Hepatocyte (in vitro differentiated cells): ENCODE results near the gene MTA3. TPM values are rescaled to one million over a fixed set of nuclear protein-coding genes. Genes with fewer than 3 reads are reported as not detected.

Source experiments
- DNase-seq: peaks from one replicate; pipeline ENCODE4 v3.0.0-alpha.2; 2016; ENCODE audit warnings: low spot score
- H2AFZ ChIP-seq: fragments of 200-600 bp; sonication (generic); 2 replicates; pipeline ENCODE4 v1.6.0; 2016; ENCODE audit warnings: antibody characterized with exemption, mild to moderate bottlenecking
- H3K27ac ChIP-seq: fragments of 200-600 bp; sonication (generic); 2 replicates; pipeline ENCODE4 v1.5.1; 2016; ENCODE audit warnings: mild to moderate bottlenecking
- H3K27me3 ChIP-seq: fragments of 200-600 bp; sonication (generic); 2 replicates; pipeline ENCODE4 v1.6.1; 2016
- H3K36me3 ChIP-seq: fragments of 200-600 bp; sonication (generic); replicated peaks from 2 replicates; pipeline ENCODE4 v1.5.1; 2016; ENCODE audit warnings: low read depth; ENCODE audit not compliant: insufficient read depth
- H3K4me1 ChIP-seq: fragments of 200-600 bp; sonication (generic); 2 replicates; pipeline ENCODE4 v1.5.1; 2016; ENCODE audit warnings: mild to moderate bottlenecking, moderate library complexity; ENCODE audit not compliant: insufficient read depth
- H3K4me2 ChIP-seq: fragments of 200-600 bp; sonication (generic); 2 replicates; pipeline ENCODE4 v1.6.0; 2016
- H3K4me3 ChIP-seq: fragments of 200-600 bp; sonication (generic); 2 replicates; pipeline ENCODE4 v1.5.1; 2016; ENCODE audit warnings: mild to moderate bottlenecking
- H3K79me2 ChIP-seq: fragments of 200-600 bp; sonication (generic); 2 replicates; pipeline ENCODE4 v1.6.0; 2017; ENCODE audit warnings: mild to moderate bottlenecking
- H3K9me2 ChIP-seq: fragments of 200-600 bp; sonication (generic); replicated peaks from 2 replicates; pipeline ENCODE4 v1.6.0; 2017; ENCODE audit warnings: mild to moderate bottlenecking; ENCODE audit not compliant: insufficient read depth
- H3K9me3 ChIP-seq: fragments of 200-600 bp; sonication (generic); 2 replicates; pipeline ENCODE4 v1.5.1; 2016; ENCODE audit warnings: low read depth, mild to moderate bottlenecking
- H4K20me1 ChIP-seq: fragments of 200-600 bp; sonication (generic); 2 replicates; pipeline ENCODE4 v1.6.0; 2016; ENCODE audit warnings: mild to moderate bottlenecking; ENCODE audit not compliant: insufficient read depth, poor library complexity, severe bottlenecking
- CTCF ChIP-seq: fragments of 200-600 bp; sonication (generic); IDR thresholded peaks from 2 replicates; pipeline ENCODE4 v1.5.1; 2016; ENCODE audit warnings: antibody characterized with exemption, mild to moderate bottlenecking; ENCODE audit not compliant: poor library complexity
- EZH2 ChIP-seq: fragments of 200-600 bp; sonication (generic); IDR thresholded peaks from 2 replicates; pipeline ENCODE4 v1.6.1; 2016; ENCODE audit warnings: antibody characterized with exemption, mild to moderate bottlenecking, borderline replicate concordance
- EZH2phosphoT487 ChIP-seq: fragments of 200-600 bp; sonication (generic); IDR thresholded peaks from one replicate; pipeline ENCODE4 v1.6.1; 2018; ENCODE audit warnings: antibody characterized with exemption, mild to moderate bottlenecking, low read depth, moderate library complexity; ENCODE audit not compliant: unreplicated experiment, severe bottlenecking
- WGBS: methylation state at CpG from one replicate; pipeline ENCODE4 v1.1.6; 2016; ENCODE audit warnings: low lambda C conversion rate; ENCODE audit errors: missing lambda C conversion rate; 5-methylcytosine and 5-hydroxymethylcytosine counted together
- polyA plus RNA-seq: library from polyadenylated mRNA; unstranded; fragments of >200 nt; fragmentation: Nextera tagmentation; extraction: Ambion mirVana; gene quantifications from 2 replicates; pipeline ENCODE4 v1.2.1, GENCODE V29; 2016
- total RNA-seq: library from RNA; depleted of rRNA; stranded (reverse); fragments of >200 nt; gene quantifications from 2 replicates; pipeline ENCODE4 v1.2.3, GENCODE V29; 2014

MTA3 gene
- total and polyA plus RNA-seq, 2 experiments from 2014 or later, result 34.6 to 44.3 TPM

- H3K27ac ChIP-seq, result no peak overlapping the region
- WGBS, result 95% methylated on average over 9 of the region's 9 CpGs
- no peak overlapping the region for H3K4me3 ChIP-seq
- no peaks in the 10 kb centered on the region for H4K20me1 ChIP-seq
- no peak for DNase-seq
- no peaks in the 10 kb centered on the region for H3K36me3 ChIP-seq
- no peaks in the 10 kb centered on the region for H3K9me2 ChIP-seq
- H3K4me1 ChIP-seq, result peaks cover 18% of the 10 kb centered on the region
- H3K79me2 ChIP-seq, result no peaks in the 10 kb centered on the region
- no peak overlapping the region for H3K4me2 ChIP-seq
- no peak overlapping the region for H2AFZ ChIP-seq
- no peaks in the 10 kb centered on the region for H3K9me3 ChIP-seq
- H3K27me3 ChIP-seq, result no peaks in the 10 kb centered on the region
- no peak for TF ChIP-seq EZH2phosphoT487
- no peak for TF ChIP-seq CTCF
- no peak for TF ChIP-seq EZH2
Observed at GRCh38 chr2:42783511-42783910, 215.1 kb downstream of the MTA3 start.

GRCh38 chr2:42784204-42784880 lies 215.9 kb downstream of the MTA3 start:
- peaks cover 22% of the 10 kb centered on the region for H3K4me1 ChIP-seq
- no peaks in the 10 kb centered on the region for H3K27me3 ChIP-seq
- H3K79me2 ChIP-seq, result no peaks in the 10 kb centered on the region
- 62% methylated on average over 6 of the region's 7 CpGs for WGBS
- no peak for DNase-seq
- no peaks in the 10 kb centered on the region for H3K9me2 ChIP-seq
- no peak overlapping the region for H3K4me2 ChIP-seq
- H3K4me3 ChIP-seq, result no peak overlapping the region
- TF ChIP-seq CTCF (no peak), EZH2 (no peak), EZH2phosphoT487 (no peak)
- H2AFZ ChIP-seq, result no peak overlapping the region
- H3K27ac ChIP-seq, result peak overlapping the region; percentile 68
- no peaks in the 10 kb centered on the region for H3K9me3 ChIP-seq
- H3K36me3 ChIP-seq, result no peaks in the 10 kb centered on the region
- no peaks in the 10 kb centered on the region for H4K20me1 ChIP-seq

GRCh38 chr2:42786561-42787345 lies 218.3 kb downstream of the MTA3 start:
- DNase-seq, result no peak
- Histone ChIP-seq H3K9me3 (no peaks in the 10 kb centered on the region), H3K9me2 (no peaks in the 10 kb centered on the region), H3K4me3 (no peak overlapping the region), H3K79me2 (peaks cover 19% of the 10 kb centered on the region), H3K36me3 (no peaks in the 10 kb centered on the region), H3K4me1 (peaks cover 31% of the 10 kb centered on the region), H4K20me1 (no peaks in the 10 kb centered on the region), H3K27me3 (no peaks in the 10 kb centered on the region), H3K27ac (no peak overlapping the region), H3K4me2 (no peak overlapping the region), H2AFZ (no peak overlapping the region)
- WGBS, result 84% methylated on average over 15 of the region's 15 CpGs
- TF ChIP-seq CTCF (no peak), EZH2 (no peak), EZH2phosphoT487 (no peak)
